ENCODE data around the gene MAPK12.

MAPK12 gene

GRCh38 chr22:50281384-50281760 lies 19.9 kb upstream of the MAPK12 start:
- H3K4me3 ChIP-seq (ENCODE audit: low read depth, low read length) = no peak overlapping the region
- no peak for TF ChIP-seq CTCF (conservative IDR thresholded peaks at IDR 0.05; ENCODE audit: low read depth, low read length)
- DNase-seq (ENCODE audit: low read depth) = no peak

GRCh38 chr22:50280708-50281383 lies 19.4 kb upstream of the MAPK12 start:
- TF ChIP-seq CTCF (conservative IDR thresholded peaks at IDR 0.05; ENCODE audit: low read depth, low read length) = no peak
- no peak for DNase-seq (ENCODE audit: low read depth)
- H3K4me3 ChIP-seq (ENCODE audit: low read depth, low read length) = no peak overlapping the region

GRCh38 chr22:50280022-50280707 lies 18.7 kb upstream of the MAPK12 start:
- DNase-seq (ENCODE audit: low read depth) = no peak
- H3K4me3 ChIP-seq (ENCODE audit: low read depth, low read length) = no peak overlapping the region
- TF ChIP-seq CTCF (conservative IDR thresholded peaks at IDR 0.05; ENCODE audit: low read depth, low read length) = no peak

- TF ChIP-seq CTCF (conservative IDR thresholded peaks at IDR 0.05; ENCODE audit: low read depth, low read length) = no peak
- no peak overlapping the region for H3K4me3 ChIP-seq (ENCODE audit: low read depth, low read length)
- no peak for DNase-seq (ENCODE audit: low read depth)
Observed at GRCh38 chr22:50278956-50279619, 17.6 kb upstream of the MAPK12 start.

- no peak overlapping the region for H3K4me3 ChIP-seq (ENCODE audit: low read depth, low read length)
- DNase-seq (ENCODE audit: low read depth) = no peak
- no peak for TF ChIP-seq CTCF (conservative IDR thresholded peaks at IDR 0.05; ENCODE audit: low read depth, low read length)
Observed at GRCh38 chr22:50278461-50278860, 17.0 kb upstream of the MAPK12 start.

GRCh38 chr22:50277761-50278160 lies 16.3 kb upstream of the MAPK12 start:
- no peak for DNase-seq (ENCODE audit: low read depth)
- no peak overlapping the region for H3K4me3 ChIP-seq (ENCODE audit: low read depth, low read length)
- TF ChIP-seq CTCF (conservative IDR thresholded peaks at IDR 0.05; ENCODE audit: low read depth, low read length) = no peak

Data from choroid plexus epithelial cell (primary cell).